Measurements from ENCODE around the gene DISP1. TPM values are rescaled to one million over a fixed set of nuclear protein-coding genes. Genes with fewer than 3 reads are reported as not detected.
"Not testable (repeated sequence)": the region's sequence is repeated elsewhere in the genome, so short reads cannot be mapped to it uniquely, and the experiment has no call there.

Gene DISP1
- total RNA-seq, 1 experiment from 2014 or later, result 5.2 TPM

DNA sequence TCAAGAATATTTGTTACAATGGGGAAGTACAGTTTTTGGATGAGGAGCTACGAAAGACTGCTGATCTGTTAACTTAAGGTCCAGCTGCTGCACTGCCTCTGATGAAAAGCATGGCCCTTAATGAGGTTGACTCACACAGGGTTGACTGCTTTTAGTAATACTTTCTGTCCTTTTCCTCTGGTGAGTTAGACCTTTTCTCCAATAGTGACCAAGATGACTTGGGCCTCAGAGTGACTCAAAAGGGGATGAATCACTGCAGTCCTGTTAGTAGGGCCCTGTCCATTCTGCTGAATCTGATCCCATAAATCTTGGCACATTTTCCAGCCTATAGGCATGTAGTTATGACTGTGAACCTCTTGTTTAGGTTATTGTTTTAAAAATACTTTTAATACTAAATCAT lies 2.7 kb downstream of the DISP1 start:
- DNase-seq (ENCODE audit: low read depth in 1 of 2, low spot score in 2 of 2), result peak; percentile 67 to 75
- Histone ChIP-seq H3K9me3 (replicated peaks) (no peaks in the 10 kb centered on the region), H3K4me3 (no peak overlapping the region), H3K27ac (no peak overlapping the region), H3K4me1 (replicated peaks) (peaks cover 60% of the 10 kb centered on the region), H3K36me3 (no peaks in the 10 kb centered on the region), H3K27me3 (replicated peaks) (no peaks in the 10 kb centered on the region)

DNA sequence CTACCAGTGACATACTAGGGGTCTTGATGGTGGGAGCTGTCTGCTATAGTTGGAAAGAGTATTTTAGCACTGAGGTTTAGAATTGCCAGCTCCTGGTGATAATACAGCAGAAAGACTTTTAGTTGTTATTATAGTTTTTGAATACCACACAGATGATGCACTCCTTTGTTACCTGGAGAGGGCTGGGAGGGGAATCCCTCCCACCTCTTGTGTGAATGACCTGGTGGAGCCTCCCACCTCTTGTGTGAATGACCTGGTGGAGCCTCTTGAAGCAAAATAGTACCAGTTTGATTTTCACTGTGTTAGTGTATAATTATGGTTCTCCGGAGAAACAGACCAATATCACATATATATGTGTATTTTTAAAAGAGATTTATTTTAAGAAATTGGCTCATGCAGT lies 3.3 kb downstream of the DISP1 start:
- H3K9me3 ChIP-seq (replicated peaks), result no peaks in the 10 kb centered on the region
- no peaks in the 10 kb centered on the region for H3K27me3 ChIP-seq (replicated peaks)
- peaks cover 60% of the 10 kb centered on the region for H3K4me1 ChIP-seq (replicated peaks)
- H3K27ac ChIP-seq, result no peak overlapping the region
- no peaks in the 10 kb centered on the region for H3K36me3 ChIP-seq
- no peak for DNase-seq (ENCODE audit: low read depth in 1 of 2, low spot score in 2 of 2)
- no peak overlapping the region for H3K4me3 ChIP-seq

DNA sequence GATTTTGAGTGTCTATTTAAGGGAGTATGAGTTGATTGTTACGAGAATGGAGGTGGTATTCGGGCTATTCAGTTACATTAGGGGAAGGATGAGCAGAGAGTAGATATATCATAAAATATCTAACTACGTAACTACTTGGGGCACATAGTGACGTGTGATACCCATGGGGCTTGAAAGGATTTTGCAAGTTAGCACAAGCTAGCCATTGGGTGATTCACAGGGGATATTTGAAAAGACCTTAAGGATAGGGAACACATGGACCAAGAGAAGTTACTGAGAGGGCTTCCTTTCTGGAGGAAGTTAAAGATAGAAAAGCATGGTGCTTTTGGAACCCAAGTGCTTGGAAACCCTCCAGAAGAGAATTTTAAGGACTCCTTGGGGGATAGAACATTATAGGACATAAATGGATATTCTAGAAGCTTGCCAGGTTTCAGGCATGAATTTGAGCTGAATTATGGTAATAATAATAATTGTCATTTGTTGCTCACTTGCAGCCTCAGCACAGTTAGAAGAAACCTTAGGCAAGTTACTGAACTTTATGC lies 5.4 kb downstream of the DISP1 start:
- Histone ChIP-seq H3K27ac (no peak overlapping the region), H3K9me3 (replicated peaks) (no peaks in the 10 kb centered on the region)

DNA sequence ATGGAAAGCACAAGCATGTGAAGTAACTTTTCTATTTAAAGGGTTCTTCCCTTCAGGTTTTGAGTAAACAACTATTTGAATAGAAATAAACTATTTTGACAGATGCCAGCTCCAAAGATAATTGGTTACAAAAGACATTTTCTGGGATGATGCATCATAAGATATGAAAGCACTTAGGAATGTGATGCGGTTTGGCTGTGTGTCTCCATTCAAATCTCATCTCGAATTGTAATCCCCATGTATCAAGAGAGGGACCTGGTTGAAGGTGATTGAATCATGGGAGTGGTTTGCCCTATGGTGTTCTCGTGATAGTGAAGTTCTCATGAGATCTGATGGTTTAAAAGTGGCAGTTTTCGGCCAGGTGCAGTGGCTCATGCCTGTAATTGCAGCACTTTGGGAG lies 6.4 kb downstream of the DISP1 start:
- Histone ChIP-seq H3K36me3 (no peaks in the 10 kb centered on the region), H3K9me3 (replicated peaks) (no peaks in the 10 kb centered on the region), H3K4me3 (no peak overlapping the region), H3K27ac (peak overlapping the region; percentile 59), H3K27me3 (replicated peaks) (no peaks in the 10 kb centered on the region), H3K4me1 (replicated peaks) (peaks cover 60% of the 10 kb centered on the region)
- DNase-seq (ENCODE audit: low read depth in 1 of 2, low spot score in 2 of 2), result peak; percentile 57 to 79

More for the DNA sequence above, 5.4 kb downstream of the DISP1 start:
- H3K27me3 ChIP-seq (replicated peaks), result no peaks in the 10 kb centered on the region
- no peaks in the 10 kb centered on the region for H3K36me3 ChIP-seq
- peaks cover 56% of the 10 kb centered on the region for H3K4me1 ChIP-seq (replicated peaks)
- no peak overlapping the region for H3K4me3 ChIP-seq
- no peak for DNase-seq (ENCODE audit: low read depth in 1 of 2, low spot score in 2 of 2)

DNA sequence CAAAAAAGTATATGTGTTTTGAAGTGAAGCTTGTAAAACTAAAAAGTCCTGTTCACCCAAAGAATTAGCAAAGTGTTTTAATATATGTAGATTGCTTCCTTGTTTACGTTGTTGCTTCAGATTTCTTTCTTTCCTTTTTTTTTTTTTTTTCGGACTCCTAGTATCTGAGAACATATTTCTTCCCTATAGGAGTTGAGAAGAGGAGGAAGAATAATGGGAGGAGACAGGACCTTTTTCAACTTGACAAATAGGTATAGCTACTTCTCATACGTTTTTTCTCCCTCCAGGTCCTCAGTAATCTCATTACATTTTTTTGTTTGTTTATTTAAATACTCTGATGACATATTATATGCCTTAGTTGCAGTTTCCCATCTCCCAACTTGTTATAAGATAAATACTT lies 8.9 kb downstream of the DISP1 start:
- no peaks in the 10 kb centered on the region for H3K27me3 ChIP-seq (replicated peaks)
- no peak overlapping the region for H3K4me3 ChIP-seq
- H3K4me1 ChIP-seq (replicated peaks), result peaks cover 51% of the 10 kb centered on the region
- DNase-seq (ENCODE audit: low read depth in 1 of 2, low spot score in 2 of 2), result no peak
- no peaks in the 10 kb centered on the region for H3K36me3 ChIP-seq
- no peak overlapping the region for H3K27ac ChIP-seq
- H3K9me3 ChIP-seq (replicated peaks), result no peaks in the 10 kb centered on the region

DNA sequence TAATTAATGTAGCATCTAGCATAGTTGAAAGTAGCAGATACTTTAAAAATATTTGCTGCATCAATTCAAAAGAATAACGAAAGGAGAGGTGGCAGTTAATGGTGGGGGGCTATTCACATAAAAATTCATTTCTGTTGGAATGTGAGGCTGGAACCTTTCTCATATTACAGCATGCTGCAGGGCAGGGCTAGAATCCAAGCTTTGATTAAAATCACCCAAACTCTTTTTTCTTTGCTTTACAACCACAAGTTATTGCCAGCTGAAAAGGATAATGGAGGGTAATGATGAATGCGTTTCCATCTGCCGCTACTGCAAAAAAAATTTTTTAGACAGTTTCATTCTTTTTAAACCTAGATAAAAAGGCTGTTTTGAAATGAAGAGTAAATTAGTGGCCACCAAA lies 9.8 kb downstream of the DISP1 start:
- H3K4me1 ChIP-seq (replicated peaks), result peaks cover 52% of the 10 kb centered on the region
- peak in 1 of 2 experiments; percentile 44 for DNase-seq (ENCODE audit: low read depth in 1 of 2, low spot score in 2 of 2)

DNA sequence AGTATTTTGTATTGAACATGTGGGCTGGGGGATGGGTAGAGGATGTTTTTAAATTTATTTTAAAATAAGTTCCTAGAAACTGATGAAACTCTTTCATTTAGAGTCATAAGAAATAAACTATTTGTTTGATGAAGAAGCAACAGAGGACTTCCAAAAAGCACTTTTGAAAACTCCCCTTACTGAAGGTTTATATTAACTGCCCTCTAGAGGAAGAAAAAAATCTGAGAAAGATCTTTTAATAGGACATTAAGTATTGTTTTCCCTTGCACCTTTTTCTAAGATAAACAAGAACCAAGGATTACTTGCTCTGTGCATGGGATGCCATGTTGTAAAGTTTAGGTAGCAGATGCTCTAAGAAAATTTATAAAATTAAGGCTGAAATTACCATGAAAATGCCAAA lies 14.1 kb downstream of the DISP1 start:
- DNase-seq (ENCODE audit: low read depth in 1 of 2, low spot score in 2 of 2), result no peak
- Histone ChIP-seq H3K27ac (no peak overlapping the region), H3K36me3 (no peaks in the 10 kb centered on the region), H3K4me1 (replicated peaks) (peaks cover 29% of the 10 kb centered on the region), H3K9me3 (replicated peaks) (no peaks in the 10 kb centered on the region), H3K27me3 (replicated peaks) (no peaks in the 10 kb centered on the region), H3K4me3 (no peak overlapping the region)

More for the DNA sequence above, 9.8 kb downstream of the DISP1 start:
- no peaks in the 10 kb centered on the region for H3K27me3 ChIP-seq (replicated peaks)
- H3K9me3 ChIP-seq (replicated peaks), result no peaks in the 10 kb centered on the region
- peak overlapping the region; percentile 68 for H3K27ac ChIP-seq
- no peaks in the 10 kb centered on the region for H3K36me3 ChIP-seq
- H3K4me3 ChIP-seq, result no peak overlapping the region

DNA sequence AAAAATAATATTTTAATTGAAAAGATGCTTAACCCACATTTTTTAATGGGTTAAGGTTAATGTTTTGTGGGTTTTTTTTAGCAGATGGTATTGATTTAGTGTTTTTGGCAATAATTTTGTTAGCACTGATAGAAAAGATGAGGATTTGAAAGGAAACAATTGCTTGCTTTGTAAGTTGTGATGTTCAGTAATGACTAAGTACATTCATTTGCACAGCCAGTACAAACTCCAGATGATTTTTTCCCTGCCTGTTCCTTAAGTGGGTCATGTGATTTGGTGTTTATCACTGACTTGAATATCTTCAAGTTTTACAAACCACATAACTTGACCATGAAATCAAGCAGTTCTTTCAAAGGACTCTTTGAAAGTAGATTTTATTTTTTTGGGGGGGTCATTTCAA lies 15.0 kb downstream of the DISP1 start:
- no peak for DNase-seq (ENCODE audit: low read depth in 1 of 2, low spot score in 2 of 2)
- Histone ChIP-seq H3K36me3 (no peaks in the 10 kb centered on the region), H3K27ac (no peak overlapping the region), H3K27me3 (replicated peaks) (no peaks in the 10 kb centered on the region), H3K4me1 (replicated peaks) (peaks cover 21% of the 10 kb centered on the region), H3K4me3 (no peak overlapping the region), H3K9me3 (replicated peaks) (no peaks in the 10 kb centered on the region)

DNA sequence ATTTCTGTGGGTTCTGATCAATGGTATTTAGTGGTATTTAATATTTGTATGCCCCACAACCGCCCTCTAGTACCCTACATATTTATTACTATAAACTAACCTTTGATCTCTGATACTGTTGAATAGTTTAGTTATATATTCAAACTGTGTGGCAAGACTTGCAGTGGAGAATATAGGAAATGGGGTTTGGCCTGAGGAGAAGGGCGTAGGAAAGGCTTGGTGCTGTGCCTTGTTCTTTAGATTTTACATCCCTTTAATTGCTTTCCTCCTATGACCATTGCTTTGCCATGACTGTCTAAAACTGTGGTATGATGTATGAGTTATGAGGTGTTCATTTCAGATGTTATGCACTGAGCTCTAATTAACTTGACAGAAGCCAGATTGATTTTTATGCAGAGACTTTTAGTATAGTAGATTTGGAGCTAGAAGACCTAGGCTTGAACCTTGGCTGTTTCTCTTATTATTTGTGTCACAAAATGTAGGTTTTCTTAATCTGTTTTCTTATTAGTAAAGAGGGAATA lies 18.6 kb downstream of the DISP1 start:
- DNase-seq (ENCODE audit: low read depth in 1 of 2, low spot score in 2 of 2), result no peak
- Histone ChIP-seq H3K27ac (no peak overlapping the region), H3K9me3 (replicated peaks) (no peaks in the 10 kb centered on the region), H3K4me3 (no peak overlapping the region), H3K4me1 (replicated peaks) (peaks cover 3% of the 10 kb centered on the region; the same call in 1 of the 2 replicates), H3K27me3 (replicated peaks) (no peaks in the 10 kb centered on the region), H3K36me3 (no peaks in the 10 kb centered on the region)

DNA sequence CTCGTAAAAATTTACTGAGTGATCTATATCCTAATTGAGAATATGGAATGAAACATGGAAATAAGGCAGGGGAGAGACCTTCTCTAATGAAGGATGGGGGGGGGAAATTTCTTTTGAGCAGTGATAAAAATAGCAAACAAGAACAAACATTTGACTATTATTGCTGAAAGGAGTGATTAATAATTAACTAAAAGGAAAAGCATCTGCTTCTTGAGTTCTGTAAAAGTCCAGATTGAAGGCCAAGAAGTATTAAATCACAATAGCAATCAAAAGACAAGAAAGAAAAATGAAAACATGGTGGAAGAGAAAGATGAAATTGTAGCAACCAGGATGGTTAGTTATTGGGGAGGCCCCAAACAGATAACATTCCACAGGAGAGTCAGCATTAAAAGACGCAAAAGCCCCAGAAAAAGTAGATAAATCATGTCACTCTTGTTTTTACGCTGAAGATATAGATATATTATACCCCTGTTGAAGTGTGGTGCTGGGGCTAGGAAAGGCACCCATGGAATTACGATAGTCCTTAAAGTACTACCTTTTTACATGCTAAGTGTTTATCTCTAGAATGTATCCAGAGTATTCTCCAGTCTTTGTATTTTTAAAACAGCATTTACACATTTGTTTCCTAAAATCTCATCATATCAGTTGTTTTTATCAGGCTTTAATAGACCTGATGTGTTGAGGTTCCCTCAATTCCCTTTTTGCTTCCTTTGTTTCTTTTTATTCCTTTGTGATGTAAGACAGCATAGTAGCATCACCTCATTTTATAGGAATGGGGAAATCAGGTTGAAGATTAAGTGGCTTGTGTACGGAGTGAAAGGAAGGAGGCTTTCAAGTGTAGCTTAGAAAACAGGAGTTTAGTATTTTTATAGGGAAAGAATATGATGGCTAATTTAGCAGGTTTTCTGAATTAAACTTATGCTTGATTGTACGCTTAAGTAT lies 28.9 kb downstream of the DISP1 start:
- Histone ChIP-seq H3K4me1 (replicated peaks) (no peaks in the 10 kb centered on the region), H3K4me3 (no peak overlapping the region), H3K9me3 (replicated peaks) (no peaks in the 10 kb centered on the region), H3K36me3 (no peaks in the 10 kb centered on the region), H3K27me3 (replicated peaks) (no peaks in the 10 kb centered on the region), H3K27ac (no peak overlapping the region)
- DNase-seq (ENCODE audit: low read depth in 1 of 2, low spot score in 2 of 2), result no peak

DNA sequence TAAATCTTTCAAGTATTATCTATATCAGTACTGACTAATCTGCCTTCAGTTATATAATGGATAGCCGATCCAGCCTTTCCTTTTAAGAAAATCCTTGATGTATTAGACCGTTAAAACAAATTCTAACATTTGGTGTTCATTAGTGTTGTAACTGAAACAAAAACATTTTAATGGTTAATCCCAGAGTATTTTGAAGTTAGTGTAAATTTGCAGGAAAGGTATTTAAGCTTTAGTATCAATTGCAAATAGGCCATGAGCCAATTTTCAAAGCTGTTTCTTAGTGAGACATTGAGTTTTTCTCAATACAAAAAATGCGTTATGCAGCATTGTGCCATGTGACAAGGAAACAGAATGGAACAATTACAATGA lies 29.6 kb downstream of the DISP1 start:
- Histone ChIP-seq H3K4me1 (replicated peaks) (no peaks in the 10 kb centered on the region), H3K36me3 (no peaks in the 10 kb centered on the region), H3K9me3 (replicated peaks) (no peaks in the 10 kb centered on the region), H3K27me3 (replicated peaks) (no peaks in the 10 kb centered on the region), H3K4me3 (no peak overlapping the region), H3K27ac (no peak overlapping the region)
- DNase-seq (ENCODE audit: low read depth in 1 of 2, low spot score in 2 of 2), result no peak

DNA sequence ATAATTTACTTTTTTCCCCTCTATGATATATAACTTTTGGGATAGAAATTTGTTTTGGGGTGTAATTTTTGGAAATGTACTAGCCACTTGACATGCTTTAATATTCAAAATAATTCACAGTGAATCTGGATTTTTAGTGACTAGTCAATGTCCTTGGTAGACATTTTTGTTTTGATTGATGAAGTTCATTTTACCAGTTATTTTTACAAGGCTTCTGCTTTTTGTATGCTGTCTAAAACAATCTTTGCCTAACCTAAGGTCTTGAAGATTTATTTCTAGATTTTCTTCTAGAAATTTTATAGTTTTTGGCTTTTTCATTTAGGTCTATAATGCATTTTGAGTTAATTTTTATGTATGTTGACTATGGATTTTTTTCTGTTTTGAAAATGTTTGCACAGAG lies 30.9 kb downstream of the DISP1 start:
- DNase-seq (ENCODE audit: low read depth in 1 of 2, low spot score in 2 of 2), result no peak
- Histone ChIP-seq H3K9me3 (replicated peaks) (no peaks in the 10 kb centered on the region), H3K27me3 (replicated peaks) (no peaks in the 10 kb centered on the region), H3K27ac (no peak overlapping the region), H3K36me3 (no peaks in the 10 kb centered on the region), H3K4me3 (no peak overlapping the region), H3K4me1 (replicated peaks) (no peaks in the 10 kb centered on the region)

DNA sequence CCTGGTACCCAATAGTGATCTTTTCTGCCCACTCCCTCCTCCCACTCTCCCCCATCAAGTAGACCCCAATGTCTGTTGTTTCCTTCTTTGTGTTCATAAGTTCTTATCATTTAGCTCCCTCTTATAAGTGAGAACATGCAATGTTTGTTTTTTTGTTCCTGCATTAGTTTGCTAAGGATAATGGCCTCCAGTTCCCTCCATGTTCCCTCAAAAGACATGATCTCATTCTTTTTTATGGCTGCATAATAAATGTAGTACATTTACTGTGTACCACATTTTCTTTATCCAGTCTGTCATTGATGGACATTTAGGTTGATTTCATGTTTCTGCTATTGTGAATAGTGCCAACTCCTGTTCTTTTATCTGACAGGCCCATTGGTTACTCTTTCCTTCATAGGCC lies 35.7 kb downstream of the DISP1 start:
- not testable (repeated sequence) for H3K4me1 ChIP-seq (replicated peaks); H3K27ac ChIP-seq; DNase-seq (ENCODE audit: low read depth in 1 of 2, low spot score in 2 of 2); H3K27me3 ChIP-seq (replicated peaks); H3K36me3 ChIP-seq; H3K9me3 ChIP-seq (replicated peaks); H3K4me3 ChIP-seq

DNA sequence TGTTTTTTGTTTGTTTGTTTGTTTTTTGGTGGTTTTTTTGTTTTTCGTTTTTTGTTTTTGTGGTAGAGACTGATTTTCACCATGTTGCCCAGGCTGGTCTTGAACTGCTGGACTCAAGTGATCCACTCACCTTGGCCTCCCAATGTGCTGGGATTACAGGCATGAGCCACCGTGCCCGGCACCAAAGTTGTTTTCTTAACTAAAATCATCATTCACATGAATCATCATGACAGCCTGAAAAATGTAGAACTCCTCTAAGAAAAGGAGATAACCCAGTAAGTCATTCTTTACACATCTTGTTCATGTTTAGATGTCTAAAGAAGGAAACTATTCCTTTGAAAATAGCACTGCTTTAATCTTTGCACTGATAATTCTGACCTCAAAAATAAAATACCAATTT lies 37.5 kb downstream of the DISP1 start:
- DNase-seq (ENCODE audit: low read depth in 1 of 2, low spot score in 2 of 2), result no peak
- H3K36me3 ChIP-seq, result no peaks in the 10 kb centered on the region
- no peaks in the 10 kb centered on the region for H3K27me3 ChIP-seq (replicated peaks)
- no peak overlapping the region for H3K27ac ChIP-seq
- no peak overlapping the region for H3K4me3 ChIP-seq
- no peaks in the 10 kb centered on the region for H3K4me1 ChIP-seq (replicated peaks)
- H3K9me3 ChIP-seq (replicated peaks), result no peaks in the 10 kb centered on the region
